ENCODE results near the gene SRR.

- TF ChIP-seq POLR2A (IDR thresholded peaks at IDR 0.05) (no peak), CTCF (IDR thresholded peaks at IDR 0.05) (no peak)
Observed at GRCh38 chr17:2267354-2267753, 36.4 kb upstream of the SRR start.
